Measurements from ENCODE around the gene RUNDC3A. TPM values are rescaled to one million over a fixed set of nuclear protein-coding genes. Genes with fewer than 3 reads are reported as not detected.

Gene RUNDC3A
- total RNA-seq, 1 donor from 2014 or later = not detected

DNA sequence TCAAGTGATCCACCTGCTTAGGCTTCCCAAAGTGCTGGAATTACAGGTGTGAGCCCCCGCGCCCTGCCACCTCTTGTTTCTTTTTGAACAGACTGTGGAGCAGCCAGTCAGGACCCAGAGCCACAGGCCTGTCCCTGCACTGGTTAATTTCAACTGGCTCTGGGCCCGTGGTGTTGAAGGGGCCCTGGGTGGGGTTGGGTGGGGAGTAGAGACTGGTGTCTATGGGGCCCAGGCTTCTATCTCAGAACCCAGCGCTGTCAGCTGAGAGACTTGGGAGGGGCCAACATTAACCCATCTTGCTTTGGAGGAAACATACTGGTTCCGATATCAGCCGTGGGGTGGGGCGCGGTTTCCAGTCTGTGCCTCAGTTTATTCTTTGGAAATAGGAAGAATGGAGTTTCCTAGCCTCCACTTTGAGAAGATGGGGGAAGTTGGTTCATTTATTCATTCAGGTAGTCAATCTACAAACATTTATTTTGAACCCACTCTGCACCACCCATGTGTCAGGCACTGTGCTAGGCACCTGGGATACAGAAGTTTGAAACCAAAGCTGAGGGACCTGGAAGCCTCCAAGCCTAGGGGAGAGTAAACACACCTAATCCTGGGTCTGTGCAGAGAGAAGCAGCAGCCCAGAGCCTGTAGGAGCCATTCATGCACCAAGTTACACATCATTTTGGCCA lies 24.9 kb upstream of the RUNDC3A start:
- no peak for DNase-seq (ENCODE audit: low read depth in 2 of 2)

DNA sequence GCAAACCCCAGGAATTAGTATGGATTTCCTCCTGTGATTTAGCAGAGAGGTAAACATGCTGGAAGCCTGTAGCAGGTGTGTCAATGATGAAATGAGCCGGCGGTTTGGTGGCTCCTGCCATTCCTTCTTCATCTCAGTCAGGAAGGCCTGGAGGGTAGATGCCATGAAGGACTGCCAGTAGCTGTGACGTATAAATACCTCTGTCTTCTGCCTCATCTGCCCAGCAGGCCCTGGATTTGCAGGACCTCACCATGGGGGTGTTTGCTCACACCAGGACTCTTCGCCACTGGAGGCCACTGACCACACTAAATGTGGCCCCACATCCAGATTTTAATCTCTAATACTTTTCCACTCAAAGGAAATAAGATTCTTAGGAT lies 24.4 kb upstream of the RUNDC3A start:
- DNase-seq (ENCODE audit: low read depth in 2 of 2) = no peak

DNA sequence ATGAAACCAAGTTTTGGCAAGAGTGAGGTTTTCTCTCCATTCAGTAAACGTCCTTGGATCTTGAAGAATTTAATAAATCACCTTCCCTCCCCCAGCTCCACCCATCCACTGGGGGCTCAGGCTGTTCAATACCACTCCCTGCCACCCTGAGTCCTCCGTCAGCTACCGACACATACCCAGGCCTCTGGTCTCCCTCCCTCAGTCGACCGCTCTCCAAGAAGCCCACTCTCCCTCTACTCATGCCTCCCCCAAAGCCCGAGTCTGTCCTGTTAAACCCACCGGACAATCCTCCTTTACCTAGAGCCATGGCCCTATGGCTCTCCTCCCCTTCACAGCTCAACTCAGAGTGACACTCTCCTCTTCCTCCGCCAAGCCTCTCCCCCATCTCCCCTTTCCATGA lies 20.8 kb upstream of the RUNDC3A start:
- no peak for DNase-seq (ENCODE audit: low read depth in 2 of 2)

DNA sequence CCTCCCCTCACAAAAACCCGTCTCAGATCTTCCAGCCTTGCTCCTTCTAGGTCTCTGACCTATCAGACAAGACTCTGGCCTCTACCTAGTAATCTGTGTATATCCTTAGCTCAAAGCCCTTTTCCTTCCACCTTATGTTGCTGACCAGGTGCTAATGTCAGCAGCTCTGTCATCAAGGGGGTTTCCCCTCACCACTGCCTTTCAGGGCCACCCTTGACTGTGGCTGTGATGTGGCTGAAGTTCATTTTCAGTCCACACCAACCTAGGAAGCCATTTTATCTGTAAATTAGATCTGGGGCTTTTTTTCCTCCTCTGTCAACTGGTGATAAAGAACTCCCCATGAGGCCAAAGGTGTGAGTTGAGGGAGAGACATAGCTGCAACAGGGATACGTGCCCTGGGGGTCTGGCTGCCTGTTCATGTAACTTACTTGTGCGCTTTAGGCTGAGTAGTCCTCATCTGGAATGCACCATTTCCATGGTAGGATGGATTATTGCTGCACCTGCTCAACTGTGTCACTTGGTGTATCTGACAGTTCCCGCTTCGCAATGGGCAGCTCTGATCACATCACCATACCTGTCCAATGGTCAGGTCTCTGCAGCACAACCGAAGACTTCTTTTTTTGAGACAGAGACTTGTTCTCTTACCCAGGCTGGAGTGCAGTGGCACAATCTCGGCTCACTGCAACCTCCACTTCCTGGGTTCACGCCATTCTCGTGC lies 14.7 kb upstream of the RUNDC3A start:
- DNase-seq (ENCODE audit: low read depth in 2 of 2) = no peak

DNA sequence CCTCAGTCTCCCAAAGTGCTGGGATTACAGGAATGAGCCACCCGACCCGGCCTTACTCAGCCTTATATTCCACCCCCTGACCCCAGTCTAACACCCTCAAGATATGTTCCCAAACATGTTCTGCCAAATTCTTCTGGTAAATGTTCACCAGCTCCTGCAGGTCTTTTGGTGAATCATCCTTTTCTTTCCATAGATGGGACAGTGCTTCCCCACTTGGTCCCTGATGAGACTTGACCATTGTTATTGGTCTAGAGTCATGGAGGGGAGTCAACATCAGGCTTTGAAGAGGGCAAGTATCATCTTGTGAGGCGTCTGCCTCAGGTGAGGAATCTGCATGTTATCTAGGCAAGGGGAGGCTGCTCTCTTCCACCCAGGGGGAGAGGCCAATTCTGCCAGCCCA lies 10.4 kb upstream of the RUNDC3A start:
- DNase-seq (ENCODE audit: low read depth in 2 of 2) = no peak

DNA sequence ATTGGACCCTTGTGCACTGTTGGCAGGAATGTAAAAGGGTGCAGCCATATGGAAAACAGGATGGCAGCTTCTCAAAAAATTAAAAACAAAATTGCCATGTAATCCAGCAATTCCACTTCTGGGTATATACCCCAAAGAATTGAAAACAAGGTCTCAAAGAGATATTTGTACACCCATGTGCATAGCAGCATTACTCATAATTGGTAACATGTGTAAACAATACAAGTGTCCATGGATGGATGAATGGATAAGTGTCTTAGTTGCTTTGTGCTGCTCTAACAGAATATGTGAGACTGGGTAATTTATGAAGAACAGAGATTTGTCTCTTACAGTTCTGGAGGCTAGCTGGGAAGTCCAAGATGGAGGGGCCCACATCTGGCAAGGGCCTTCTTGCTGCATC lies 3.8 kb upstream of the RUNDC3A start:
- DNase-seq (ENCODE audit: low read depth in 2 of 2) = no peak

DNA sequence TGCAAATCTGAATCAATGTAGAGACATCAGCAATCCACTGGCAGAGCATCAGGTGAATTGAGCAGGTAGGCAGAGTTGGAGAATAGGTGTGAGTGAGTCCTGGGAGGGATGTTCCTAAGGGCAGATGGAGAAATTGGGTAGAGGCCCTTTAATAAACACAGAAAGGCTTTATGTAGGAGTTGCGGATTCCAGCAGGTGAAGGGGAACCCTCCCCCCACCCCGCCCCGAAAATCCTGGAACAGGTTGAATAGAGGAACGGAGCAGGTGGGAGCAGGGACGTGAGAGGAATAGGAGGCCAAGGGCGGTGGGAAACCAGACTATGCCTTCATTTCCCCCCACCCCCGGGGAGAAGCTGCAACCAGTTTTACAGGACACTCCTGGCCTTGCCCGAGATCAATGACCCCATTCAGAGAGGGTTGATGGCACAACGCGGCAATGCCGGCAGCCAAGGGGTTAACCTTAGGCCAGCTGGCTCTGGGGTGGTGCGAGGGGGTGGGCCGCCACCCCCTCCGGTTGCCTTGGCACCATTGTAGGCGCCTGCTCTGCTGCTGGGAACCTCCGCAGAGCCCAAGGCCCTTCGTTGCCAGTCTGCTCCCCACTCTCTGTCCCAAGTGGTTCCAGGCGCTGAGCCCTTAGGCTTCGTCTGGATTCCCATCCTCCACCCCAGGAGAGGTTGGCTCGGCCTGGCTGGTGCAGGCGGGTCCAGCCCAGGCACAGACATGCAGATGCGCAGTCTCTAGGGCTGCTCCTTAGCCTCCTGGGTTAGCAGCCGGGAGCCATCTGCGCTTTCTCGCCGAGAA lies 814 bp upstream of the RUNDC3A start:
- no peak for DNase-seq (ENCODE audit: low read depth in 2 of 2)

DNA sequence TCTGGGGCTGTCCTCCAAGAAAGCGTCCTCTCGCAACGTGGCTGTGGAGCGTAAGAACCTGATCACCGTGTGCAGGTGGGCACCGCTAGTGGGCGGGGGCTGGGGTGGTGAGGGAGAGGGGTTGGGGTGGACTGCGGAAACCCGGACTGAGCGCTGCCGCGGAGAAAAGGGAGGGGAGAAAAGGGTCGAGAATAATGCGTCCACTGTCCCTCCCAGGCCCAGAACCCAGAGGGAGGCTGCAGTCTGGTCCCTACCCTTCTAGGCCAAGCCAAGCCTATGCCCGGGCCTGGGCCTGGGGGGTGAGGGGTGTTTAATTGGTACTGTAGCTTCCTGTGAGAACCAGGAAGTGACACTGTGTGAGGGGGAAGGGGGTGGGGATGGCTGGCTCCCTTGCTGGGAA lies 464 bp downstream of the RUNDC3A start:
- no peak for DNase-seq (ENCODE audit: low read depth in 2 of 2)

DNA sequence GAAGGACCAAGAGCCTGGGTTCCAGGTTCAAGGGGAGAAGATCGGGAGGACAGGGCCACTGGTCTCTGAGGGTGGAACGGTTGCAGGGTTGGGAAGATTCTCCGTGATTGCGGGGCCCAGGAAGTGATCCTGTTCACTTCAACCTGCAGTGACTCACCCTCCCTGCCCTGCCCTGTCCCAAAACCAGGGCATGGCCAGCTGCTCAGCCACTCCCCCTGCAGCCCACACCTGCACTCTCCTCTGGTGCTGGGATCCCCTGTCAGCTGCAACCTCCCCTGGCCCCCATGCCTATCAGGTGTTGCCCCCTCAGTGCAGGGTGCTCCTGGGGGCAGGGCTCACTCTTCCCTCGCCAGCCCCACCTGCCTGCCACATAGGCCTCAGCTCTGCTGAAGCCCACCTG lies 1.1 kb downstream of the RUNDC3A start:
- no peak for DNase-seq (ENCODE audit: low read depth in 2 of 2)

DNA sequence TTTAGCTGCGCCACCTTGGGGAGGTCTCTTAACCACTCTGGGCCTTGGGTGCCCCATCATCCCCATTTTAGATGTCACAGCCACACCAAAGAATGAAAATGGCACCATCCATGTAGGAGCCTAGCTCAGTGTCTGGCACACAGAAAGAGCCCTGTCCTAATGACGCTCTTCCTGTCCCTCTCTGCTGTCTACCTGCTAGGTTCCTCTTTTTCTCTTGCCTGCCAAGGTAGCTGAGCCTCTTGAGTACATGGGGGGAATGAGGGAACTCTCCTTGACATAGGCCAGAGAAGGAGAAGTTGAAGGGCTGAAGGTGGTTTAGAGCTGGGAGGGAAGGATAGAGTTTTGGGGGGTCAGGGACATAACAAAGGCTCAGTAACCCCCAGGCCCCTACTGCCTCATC lies 1.8 kb downstream of the RUNDC3A start:
- DNase-seq (ENCODE audit: low read depth in 2 of 2) = no peak

DNA sequence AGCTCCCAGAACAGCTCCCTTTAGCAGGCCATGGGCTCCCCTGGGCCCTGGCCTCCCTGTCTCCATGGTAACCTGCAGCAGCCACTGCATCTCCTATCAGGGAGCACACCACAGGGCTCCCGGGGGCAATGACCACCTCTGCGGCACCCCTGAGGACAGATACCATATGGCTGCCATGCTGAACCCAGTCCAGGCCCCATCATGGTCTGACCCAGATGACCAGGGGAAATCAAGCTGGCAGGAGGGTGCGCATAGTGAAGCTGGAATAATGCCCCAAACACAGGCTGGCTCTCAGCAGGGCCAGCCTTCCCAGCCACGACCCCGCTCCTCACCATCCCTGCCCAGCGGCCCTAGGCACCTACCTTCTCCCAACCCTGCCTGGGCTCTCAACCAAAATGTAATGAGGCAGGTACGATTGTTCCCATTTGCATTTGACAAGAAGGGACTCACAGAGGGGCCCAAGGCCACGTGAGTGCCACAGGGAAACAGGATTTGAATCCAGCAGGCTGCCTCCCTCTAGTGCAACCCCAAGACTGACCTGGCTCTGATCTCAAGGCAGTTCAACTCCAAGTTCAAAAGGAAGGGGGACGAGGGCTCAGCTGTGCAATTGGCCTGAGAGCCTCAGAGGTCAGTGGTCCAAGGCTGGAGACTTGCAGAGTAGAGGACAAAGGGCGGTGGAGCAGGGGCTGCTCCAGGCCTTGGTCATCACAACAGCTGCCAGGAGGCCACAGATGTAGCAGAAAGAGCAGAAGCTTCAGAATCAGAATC lies 2.4 kb downstream of the RUNDC3A start:
- DNase-seq (ENCODE audit: low read depth in 2 of 2) = no peak

DNA sequence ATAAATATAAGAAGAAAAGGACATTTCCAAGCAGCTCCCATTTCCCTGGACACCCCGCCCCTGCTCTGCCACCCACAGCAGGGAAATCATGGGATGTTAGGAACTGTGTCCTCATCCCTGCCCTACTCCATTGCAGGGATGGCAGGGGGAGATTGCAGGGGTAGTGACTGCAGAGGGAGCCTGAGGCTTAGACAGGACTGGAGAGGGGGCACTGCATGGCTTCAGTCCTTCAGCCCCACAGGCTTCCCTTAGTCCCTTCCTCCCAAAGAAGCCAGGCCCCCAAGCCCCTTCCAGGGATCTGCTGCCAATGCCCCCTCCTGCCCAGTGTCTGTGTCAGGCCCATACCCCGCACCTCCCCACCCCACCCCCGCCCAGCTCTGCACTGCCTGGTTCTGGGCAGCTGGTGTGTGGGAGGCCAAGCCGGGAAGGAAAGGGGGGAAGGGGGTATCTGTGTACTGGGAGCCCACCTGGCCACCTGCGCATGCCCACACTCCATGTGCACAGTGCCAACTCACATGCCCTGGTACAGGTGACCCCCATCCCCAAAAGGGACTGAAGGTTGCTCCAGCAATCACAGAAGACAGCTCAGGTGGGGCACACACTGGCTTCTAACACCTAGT lies 3.3 kb downstream of the RUNDC3A start:
- DNase-seq (ENCODE audit: low read depth in 2 of 2) = no peak

DNA sequence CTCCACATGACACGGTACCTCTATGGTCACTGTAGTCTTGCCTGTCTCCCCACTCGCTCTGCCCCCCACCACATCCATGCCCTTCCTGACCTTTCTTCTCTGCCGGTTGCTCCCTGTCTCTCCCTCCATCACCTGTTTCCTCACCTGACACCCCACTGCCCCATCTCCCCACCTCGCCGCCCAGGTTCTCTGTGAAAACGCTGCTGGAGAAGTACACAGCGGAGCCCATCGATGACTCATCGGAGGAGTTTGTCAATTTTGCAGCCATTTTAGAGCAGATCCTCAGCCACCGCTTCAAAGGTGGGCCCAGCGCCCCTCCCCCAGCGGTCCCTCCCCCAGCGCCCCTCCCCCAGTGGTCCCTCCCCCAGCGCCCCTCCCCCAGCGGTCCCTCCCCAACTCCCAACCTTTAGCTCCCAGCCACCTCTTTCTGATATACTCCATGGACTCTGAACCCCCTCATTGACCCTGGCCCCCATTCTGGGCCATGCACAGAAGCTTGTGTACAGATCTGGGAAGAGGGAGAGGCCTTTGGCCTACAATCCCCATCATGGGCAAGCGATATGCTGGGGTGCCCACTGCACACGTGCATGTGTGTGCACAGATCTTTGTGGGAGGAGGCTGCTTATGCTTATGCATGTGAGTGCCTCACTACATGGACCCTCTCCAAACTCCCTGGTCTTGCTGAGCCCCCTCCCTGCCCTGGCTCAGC lies 4.1 kb downstream of the RUNDC3A start:
- no peak for DNase-seq (ENCODE audit: low read depth in 2 of 2)

DNA sequence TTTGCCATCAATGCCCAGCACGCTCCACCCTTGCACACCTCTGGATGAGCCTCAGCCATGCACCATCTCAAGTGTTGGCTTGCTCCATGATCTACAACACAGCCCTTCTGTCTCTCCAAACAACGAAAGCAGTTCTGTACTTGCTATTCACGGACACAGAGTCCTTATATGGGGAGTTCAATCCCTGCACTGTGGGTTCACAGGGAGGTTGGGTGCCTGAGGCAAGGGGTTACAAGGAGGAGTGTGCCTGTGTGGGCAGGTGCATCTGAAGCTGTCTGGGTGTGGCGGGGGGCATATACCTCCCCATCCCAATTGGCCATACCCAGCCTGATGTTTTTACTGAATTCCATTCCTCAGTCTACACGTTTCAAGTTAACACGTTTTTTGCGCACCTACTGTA lies 5.6 kb downstream of the RUNDC3A start:
- no peak for DNase-seq (ENCODE audit: low read depth in 2 of 2)

DNA sequence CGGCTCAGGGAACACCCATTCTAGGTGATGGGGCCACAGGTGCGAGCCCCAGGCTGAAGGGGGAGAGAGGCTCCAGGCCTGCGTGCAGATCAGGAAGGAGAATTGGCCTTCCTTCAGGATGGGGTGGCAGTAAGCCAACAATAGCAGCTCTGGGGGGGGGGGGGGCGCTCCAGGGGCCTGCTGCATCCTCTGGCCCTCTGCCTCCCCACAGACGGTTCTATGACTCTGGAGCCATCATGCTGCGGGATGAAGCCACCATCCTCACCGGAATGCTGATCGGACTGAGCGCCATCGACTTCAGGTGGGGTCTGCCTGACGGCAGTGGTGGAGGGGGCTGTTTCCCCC lies 6.1 kb downstream of the RUNDC3A start:
- no peak for DNase-seq (ENCODE audit: low read depth in 2 of 2)

DNA sequence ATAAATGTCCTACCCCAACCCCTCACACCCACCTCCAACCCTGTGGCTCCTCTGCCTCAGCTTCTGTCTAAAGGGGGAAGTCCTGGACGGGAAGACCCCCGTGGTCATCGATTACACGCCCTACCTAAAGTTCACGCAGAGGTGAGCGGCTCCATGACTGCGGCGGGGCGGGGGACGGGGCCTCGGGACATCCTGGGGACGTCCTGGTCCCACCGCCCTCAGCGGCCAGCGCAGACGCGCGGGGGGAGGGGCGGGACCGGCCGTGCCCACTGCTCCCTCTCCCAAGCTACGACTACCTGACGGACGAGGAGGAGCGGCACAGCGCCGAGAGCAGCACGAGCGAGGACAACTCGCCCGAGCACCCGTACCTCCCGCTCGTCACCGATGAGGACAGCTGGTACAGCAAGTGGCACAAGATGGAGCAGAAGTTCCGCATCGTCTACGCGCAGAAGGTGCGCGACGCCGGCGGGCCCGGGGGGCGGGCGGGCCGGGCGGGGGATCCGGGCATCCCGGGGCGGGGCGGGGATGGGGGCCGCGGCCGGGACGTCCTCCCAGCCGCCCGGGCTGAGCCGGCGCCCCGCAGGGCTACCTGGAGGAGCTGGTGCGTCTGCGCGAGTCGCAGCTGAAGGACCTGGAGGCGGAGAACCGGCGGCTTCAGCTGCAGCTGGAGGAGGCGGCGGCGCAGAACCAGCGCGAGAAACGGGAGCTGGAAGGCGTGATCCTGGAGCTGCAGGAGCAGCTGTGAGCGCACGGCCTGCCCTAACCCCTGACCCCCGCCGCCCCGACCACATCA lies 6.7 kb downstream of the RUNDC3A start:
- no peak for DNase-seq (ENCODE audit: low read depth in 2 of 2)

DNA sequence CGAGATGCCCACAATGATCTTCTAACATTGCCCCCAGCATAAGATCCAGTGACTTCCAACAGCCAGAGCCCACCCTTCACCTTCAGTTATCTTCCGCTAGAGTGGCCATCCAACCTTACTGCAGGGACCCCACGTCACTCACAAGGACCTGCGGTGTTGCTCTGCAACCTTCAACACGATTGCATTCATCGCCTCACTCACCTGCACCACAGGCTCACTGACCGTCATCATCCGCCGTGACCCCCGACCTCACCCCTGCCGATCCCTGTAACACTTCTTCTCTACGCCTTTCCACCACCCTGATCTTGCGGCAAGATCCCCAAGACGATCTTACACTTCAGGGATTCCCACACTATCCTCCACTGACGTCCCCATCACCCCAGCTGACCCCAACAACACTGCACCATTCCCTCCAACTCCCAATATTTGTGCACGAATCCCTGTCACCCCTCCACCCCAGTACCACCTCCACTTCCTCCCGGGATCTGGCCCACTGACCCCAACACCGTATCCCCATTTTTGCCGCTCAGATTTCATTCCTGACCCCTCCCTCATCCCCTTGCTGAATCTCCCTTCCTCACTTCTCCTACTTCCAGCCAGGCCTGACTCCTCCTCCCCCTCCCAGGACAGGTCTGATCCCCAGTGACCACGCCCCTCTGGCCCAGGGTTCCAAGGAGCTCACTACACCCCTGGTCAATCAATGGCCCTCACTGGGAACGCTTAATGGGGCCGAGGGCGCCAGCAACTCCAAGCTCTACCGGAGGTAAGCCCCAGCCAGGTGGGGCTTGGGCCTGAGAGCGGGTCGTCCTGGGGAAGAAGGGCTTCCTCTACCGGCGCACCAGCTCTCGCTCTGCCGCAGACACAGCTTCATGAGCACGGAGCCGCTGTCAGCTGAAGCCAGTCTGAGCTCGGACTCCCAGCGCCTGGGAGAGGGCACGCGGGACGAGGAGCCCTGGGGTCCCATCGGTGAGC lies 7.6 kb downstream of the RUNDC3A start:
- no peak for DNase-seq (ENCODE audit: low read depth in 2 of 2)

DNA sequence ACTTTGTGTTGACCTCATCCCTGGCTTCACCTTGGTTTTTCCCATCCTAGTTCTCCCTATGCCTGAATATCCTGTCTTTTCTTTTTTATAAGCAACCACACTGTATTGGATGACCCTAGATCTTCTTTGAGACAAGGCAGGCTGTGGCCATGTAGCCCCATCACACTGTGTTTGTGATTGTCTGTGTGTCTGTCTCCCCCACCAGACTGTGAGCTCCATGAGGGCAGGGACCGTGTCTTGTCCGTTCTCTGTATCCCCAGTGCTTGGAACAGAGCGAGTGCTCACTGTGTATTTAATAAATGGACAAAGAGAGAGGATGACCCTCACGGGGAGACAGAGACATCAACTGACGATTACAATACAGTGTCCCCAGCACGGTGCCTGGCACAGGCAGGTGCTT lies 9.1 kb downstream of the RUNDC3A start:
- no peak for DNase-seq (ENCODE audit: low read depth in 2 of 2)

Measured in lung microvascular endothelial cell (primary cell).